MCF 10A (cell line): ENCODE results near the gene DNAAF8. TPM values are rescaled to one million over a fixed set of nuclear protein-coding genes. Genes with fewer than 3 reads are reported as not detected.

Source experiments
- BruUV-seq: library from RNA; stranded (reverse); fragments of 400-500 nt; replicated peaks from 2 replicates; lab custom pipeline; 2021; lab: Mats Ljungman, UMichigan
- CTCF ChIA-PET: fragments of 300-600 bp; sonication (Branson Sonifier 250); formaldehyde crosslinking; extraction: SDS; loops from one replicate; lab custom pipeline; 2021; ENCODE audit warnings: antibody characterized with exemption, inconsistent platforms; lab: Yijun Ruan, JAX
- POLR2A ChIA-PET: fragments of 300-600, 350-650 bp; sonication (Branson Sonifier 250); formaldehyde crosslinking; extraction: SDS; loops from one replicate; lab custom pipeline; 2020; ENCODE audit warnings: antibody characterized with exemption, inconsistent platforms; lab: Yijun Ruan, JAX
- DNase-seq: peaks from one replicate; pipeline ENCODE4 v3.0.0-alpha.2; 2018; ENCODE audit not compliant: unreplicated experiment
- H3K27ac Mint-ChIP-seq: one replicate; pipeline ENCODE4 v1.8.0; 2022; ENCODE audit warnings: mild to moderate bottlenecking, low read depth, mixed read lengths; ENCODE audit not compliant: unreplicated experiment
- H3K27me3 Mint-ChIP-seq: one replicate; pipeline ENCODE4 v1.8.0; 2022; ENCODE audit warnings: mixed read lengths; ENCODE audit not compliant: insufficient read depth, unreplicated experiment
- H3K36me3 Mint-ChIP-seq: one replicate; pipeline ENCODE4 v1.8.0; 2022; ENCODE audit warnings: mild to moderate bottlenecking, moderate library complexity, mixed read lengths; ENCODE audit not compliant: insufficient read depth, unreplicated experiment
- H3K4me1 Mint-ChIP-seq: one replicate; pipeline ENCODE4 v1.8.0; 2022; ENCODE audit warnings: mixed read lengths; ENCODE audit not compliant: insufficient read depth, unreplicated experiment
- H3K4me3 Mint-ChIP-seq: one replicate; pipeline ENCODE4 v1.8.0; 2022; ENCODE audit warnings: mild to moderate bottlenecking, moderate library complexity, mixed read lengths; ENCODE audit not compliant: unreplicated experiment
- H3K9me3 Mint-ChIP-seq: one replicate; pipeline ENCODE4 v1.8.0; 2022; ENCODE audit warnings: mixed read lengths; ENCODE audit not compliant: unreplicated experiment
- intact Hi-C: fragments of 100-400 bp; cut with micrococcal nuclease; formaldehyde crosslinking; loops from 2 replicates; pipeline ENCODE4 v1.14.1; 2022
- total RNA-seq: library from RNA; stranded (reverse); gene quantifications from 2 replicates; pipeline ENCODE4 v1.2.3, GENCODE V29; 2022
- TF ChIP-seq, protein P1 (sequence below): fragments of 200-600 bp; IDR thresholded peaks from one replicate; pipeline ENCODE4 v1.8.0; 2022; ENCODE audit warnings: antibody characterized with exemption, mild to moderate bottlenecking; ENCODE audit not compliant: unreplicated experiment

DNAAF8 gene
- total RNA-seq, 1 experiment from 2014 or later = 0.56 TPM

DNA sequence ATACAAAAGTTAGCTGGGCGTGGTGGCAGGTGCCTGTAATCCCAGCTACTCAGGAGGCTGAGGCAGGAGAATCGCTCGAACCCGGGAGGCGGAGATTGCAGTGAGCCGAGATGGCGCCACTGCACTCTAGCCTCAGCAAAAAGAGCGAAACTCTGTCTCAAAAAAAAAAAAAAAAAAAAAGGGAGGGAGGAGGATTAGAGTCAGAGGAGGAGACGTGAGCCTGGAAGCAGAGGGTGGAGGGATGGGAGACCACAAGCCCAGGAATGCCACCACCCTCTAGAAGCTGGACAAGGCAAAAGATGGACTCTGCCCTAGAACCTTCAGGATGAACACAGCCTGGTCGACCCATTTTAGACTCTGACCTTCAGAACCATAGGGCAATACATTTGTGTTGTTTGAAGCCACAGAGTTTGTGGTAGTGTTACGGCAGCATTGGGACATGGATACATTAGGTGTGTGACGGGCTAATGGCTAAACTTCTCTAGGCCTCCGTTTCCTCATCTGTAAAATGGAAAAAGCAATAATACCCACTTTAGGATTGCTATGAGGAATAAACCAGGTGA, 58.7 kb downstream of the DNAAF8 start:
- H3K36me3 Mint-ChIP-seq = no peaks in the 10 kb centered on the region
- H3K4me3 Mint-ChIP-seq = no peak overlapping the region
- H3K9me3 Mint-ChIP-seq = no peaks in the 10 kb centered on the region
- CTCF ChIA-PET = interaction anchor here (0.6 kb wide), 1 partner anchor 163 kb away, joined by 5 read pairs; no protein-coding TSS in a partner anchor
- TF ChIP-seq, protein P1, sequence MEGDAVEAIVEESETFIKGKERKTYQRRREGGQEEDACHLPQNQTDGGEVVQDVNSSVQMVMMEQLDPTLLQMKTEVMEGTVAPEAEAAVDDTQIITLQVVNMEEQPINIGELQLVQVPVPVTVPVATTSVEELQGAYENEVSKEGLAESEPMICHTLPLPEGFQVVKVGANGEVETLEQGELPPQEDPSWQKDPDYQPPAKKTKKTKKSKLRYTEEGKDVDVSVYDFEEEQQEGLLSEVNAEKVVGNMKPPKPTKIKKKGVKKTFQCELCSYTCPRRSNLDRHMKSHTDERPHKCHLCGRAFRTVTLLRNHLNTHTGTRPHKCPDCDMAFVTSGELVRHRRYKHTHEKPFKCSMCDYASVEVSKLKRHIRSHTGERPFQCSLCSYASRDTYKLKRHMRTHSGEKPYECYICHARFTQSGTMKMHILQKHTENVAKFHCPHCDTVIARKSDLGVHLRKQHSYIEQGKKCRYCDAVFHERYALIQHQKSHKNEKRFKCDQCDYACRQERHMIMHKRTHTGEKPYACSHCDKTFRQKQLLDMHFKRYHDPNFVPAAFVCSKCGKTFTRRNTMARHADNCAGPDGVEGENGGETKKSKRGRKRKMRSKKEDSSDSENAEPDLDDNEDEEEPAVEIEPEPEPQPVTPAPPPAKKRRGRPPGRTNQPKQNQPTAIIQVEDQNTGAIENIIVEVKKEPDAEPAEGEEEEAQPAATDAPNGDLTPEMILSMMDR = no peak
- H3K27ac Mint-ChIP-seq = no peak overlapping the region
- intact Hi-C loops = no loop called here
- no peaks in the 10 kb centered on the region for H3K4me1 Mint-ChIP-seq
- no TSS peak for BruUV-seq
- no peak for DNase-seq
- POLR2A ChIA-PET = interaction anchor here (1.2 kb wide), 1 partner anchor 24 kb away, joined by 4 read pairs; no protein-coding TSS in a partner anchor
- no peaks in the 10 kb centered on the region for H3K27me3 Mint-ChIP-seq

DNA sequence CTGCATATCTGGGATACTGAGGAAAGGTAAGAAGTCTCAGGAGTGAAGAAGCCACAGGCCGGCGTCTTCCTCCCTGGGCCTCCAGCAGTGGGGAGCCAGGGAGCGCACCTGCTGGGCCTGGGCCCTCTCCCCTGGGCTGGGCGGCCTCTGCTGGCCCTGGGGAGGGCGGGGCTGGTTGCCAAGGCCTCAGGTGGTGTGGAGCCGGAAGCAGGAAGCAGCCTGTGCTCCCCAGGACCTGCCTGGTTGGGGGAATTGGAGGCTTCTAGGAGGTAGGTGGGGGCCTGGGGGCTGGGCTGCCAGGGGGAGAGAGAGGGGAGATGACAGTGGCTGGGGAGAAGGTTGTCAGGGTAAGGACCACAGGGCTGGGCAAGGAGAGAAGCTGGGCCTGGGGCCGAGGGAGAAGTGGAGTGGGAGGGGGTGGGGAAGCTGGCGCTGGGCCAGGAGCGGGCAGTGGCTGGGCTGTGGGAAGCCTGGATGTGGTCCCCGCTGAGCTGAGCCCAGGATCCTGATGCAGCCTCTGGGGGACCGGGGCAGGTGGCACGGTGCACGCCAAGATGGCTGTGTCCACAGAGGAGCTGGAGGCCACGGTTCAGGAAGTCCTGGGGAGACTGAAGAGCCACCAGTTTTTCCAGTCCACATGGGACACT, 61.0 kb downstream of the DNAAF8 start, which contains the start of gene SMIM22:
Gene SMIM22 (plus strand): TSS at position 189 of the 647 bp plus-strand sequence. CDS start 366 bp downstream, at position 555.
- ChIA-PET POLR2A (interaction anchor here (0.5 kb wide), 1 partner anchor 241 kb away, joined by 3 read pairs; no protein-coding TSS in a partner anchor), CTCF (no interaction called here)
- BruUV-seq = no TSS peak
- no peaks in the 10 kb centered on the region for H3K27me3 Mint-ChIP-seq
- H3K4me3 Mint-ChIP-seq = no peak within 1 kb of the TSS
- no peak within 1 kb of the TSS for H3K27ac Mint-ChIP-seq
- intact Hi-C loops = no loop called here
- TF ChIP-seq, protein P1 = no peak
- peaks cover under 1% of the 10 kb centered on the region for H3K4me1 Mint-ChIP-seq
- no peaks in the 10 kb centered on the region for H3K9me3 Mint-ChIP-seq
- no peaks in the 10 kb centered on the region for H3K36me3 Mint-ChIP-seq
- no peak for DNase-seq

DNA sequence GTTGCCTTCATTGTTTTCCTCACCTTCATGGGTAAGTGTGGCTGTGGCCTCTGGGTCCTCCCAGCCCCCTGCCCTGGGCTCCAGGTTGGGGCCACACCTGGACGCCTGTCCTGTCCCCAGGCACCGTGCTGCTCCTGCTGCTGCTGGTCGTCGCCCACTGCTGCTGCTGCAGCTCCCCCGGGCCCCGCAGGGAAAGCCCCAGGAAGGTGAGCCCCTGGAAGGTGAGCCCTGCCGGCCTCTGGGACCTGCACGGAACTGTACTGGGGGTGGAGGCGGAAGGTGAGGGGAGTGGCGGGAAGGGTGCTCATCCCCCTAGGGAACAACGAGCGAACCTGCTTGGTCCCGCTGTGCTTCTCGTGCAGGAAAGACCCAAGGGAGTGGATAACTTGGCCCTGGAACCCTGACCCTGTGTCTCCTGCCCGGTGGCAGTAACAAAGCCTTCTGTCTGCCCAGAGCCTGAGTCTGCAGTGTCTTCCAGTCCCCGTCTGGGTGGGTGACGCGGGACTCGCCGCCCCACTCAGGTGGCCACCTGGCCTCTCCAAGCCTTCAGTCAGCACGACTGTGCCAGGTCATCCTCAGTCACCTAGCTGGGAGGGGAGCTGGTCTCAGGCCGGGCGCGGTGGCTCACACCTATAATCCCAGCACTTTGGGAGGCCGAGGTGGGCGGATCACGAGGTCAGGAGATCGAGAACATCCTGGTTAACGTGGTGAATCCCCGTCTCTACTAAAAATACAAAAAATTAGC, 61.7 kb downstream of the DNAAF8 start:
- Mint-ChIP-seq H3K4me3 (no peak overlapping the region), H3K4me1 (peaks cover 6% of the 10 kb centered on the region), H3K9me3 (no peaks in the 10 kb centered on the region), H3K27me3 (no peaks in the 10 kb centered on the region), H3K27ac (no peak overlapping the region), H3K36me3 (no peaks in the 10 kb centered on the region)
- POLR2A ChIA-PET = interaction anchor here (0.5 to 1.5 kb wide), 2 partner anchors 28 to 241 kb away, joined by 3 to 4 read pairs; no protein-coding TSS in a partner anchor
- TF ChIP-seq, protein P1 = no peak
- intact Hi-C loops = no loop called here
- no TSS peak for BruUV-seq
- DNase-seq = no peak
- CTCF ChIA-PET = no interaction called here
